ENCODE measurements around the gene BCR.
A peak's percentile ranks its signal among the peaks of the same experiment; 100 is the strongest.
"Not testable (repeated sequence)": the region's sequence is repeated elsewhere in the genome, so short reads cannot be mapped to it uniquely, and the experiment has no call there.

The BCR gene

DNA sequence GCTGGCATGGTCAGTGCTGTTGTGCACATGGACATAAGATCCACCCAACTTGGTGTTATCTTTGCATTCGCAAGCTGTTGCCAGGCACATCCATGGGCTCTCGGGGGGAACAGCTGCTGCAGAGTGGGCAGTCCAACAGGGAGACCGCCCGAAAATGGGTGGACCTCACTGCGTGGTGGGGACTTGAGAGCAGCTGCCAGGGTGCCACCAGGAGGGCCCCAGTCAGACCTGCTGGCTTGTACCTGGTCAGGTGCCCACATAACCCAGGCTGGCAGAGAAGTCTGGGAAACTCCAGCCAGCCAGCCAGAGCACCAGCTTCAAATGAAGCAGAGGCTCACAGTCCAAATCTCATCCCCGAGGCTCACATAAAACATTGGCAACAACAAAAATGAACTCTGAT is 120.2 kb downstream of the BCR start:
- no peak for DNase-seq

DNA sequence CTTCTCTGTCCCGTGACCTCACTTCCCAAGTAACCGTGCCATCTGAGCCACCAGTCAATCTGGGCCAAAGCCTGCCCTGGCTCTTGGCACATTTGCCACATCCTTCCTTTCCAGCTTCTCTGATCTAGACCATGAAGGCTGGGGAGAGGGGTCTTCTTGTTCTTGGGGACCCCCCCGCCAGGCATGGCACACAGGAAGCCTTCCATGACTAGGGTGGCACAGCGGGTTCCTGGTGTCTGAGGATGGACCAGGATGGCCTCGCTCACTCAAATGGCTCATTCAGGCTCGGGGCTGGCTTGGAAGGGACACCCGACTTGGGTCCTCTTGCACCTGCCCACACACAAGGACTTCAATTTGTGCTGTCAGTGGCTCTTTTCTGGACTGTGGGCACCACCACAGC is 121.3 kb downstream of the BCR start:
- no peak for DNase-seq

DNA sequence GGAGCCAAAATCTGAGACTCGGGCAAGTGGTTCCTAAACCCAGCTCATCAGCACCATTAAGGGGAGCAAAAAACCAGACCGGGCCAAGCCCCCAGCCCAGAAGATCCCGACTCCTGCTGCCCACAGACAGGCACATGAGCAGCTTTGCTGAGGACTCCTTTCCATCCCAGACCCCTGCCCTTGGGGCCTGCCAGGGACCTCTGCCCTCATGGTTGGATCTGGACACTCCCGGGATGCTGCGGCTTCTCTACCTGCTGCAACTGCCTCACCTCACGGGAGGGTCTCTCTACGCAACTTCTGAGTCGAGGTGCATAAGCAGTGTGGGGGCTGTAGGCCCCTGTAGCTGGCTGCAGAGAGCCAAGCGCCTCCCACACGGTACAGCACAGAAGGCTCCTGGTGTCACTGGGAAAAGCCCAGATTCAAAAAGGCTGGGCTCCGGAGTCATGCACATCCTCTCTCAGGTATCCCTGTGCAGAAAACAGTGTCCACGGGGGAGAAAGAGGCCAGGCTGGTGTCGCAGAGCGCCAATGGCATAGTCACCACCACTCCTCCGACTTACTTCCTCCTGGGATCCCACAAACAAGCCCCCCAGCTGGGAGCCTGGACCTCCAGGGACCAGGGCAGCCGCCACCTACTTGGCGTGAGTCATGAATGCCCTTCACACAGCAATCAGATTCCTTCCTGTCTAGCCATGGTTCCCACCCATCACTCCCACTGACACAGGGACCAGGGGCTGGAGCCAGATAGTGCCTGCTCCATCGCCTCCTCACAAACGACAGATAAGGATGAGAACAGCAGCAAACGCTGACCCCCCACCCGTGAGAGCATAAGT is 122.1 kb downstream of the BCR start:
- DNase-seq, result no peak

DNA sequence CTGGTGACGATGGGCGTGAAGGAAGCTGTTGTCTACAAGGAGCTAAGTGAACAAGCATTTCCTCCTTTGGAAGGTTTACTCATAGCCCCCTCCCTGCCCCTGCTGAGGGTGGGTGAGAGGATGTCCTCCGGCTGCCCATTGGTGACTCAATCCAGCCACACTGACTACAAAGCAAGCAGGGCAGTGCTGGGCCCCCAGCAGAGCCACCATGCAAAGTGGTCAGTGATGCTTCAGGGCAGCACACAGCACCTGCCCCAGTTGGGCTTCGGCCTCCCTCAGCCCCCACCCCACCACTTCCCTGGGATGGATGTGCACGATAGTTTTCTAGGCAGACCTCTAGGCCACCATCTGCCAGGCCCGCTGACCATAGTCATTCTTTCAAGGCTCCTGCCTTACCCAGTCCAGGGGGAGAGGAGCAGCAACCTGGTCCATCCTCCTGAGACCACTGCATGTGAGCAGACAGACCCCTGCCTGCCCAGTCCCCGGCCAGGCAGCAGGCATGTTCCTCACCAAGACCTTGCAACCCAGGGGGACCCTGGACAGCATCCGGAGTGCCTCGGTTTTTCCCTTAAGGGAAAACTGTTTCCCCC is 125.1 kb downstream of the BCR start:
- DNase-seq, result no peak

DNA sequence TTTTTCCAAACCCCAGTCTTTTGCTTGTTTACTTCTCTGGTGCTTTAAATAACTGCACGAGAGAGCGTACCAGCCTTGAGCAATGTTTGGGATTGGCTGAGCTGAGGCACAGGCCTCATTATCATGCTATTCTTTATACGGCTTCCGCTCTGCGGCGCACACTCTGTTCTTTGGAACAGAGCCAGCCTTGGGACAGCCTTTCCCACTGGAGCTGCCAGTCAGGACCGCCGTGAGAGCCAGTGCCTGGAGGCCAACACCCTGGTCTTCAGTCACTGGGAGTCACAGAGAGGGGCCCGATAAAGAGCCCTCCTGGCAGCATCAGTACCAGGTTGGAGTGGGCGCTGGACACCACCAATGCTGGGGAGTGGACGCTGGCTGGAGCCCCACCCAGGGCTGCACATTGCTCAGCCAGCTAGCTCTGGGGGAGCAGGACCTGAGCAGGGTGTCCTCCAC is 125.6 kb downstream of the BCR start:
- DNase-seq, result no peak

DNA sequence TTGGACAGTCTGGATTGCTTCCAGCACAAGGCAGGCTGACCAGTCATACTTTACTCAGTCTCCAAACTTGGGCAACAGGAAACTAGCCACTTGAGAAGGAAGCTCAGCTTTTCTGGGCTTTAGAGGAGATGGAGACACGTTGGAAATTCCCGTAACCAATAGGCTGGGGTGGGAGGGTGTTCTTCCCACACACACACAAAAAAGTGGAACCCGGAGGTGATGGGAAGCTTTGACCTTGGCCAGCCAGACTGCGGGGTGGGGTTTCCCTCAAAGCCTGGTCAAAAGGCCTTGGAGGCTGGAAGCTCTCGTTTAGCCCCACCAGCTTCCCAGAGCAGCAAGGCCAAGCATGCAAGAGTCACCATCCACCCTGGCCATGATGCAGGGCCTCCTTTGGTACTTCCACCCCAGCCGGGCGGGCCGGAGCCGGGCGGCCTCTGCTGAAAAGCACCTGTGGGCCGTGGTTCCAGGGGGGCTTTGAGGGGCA is 126.2 kb downstream of the BCR start:
- no peak for DNase-seq

DNA sequence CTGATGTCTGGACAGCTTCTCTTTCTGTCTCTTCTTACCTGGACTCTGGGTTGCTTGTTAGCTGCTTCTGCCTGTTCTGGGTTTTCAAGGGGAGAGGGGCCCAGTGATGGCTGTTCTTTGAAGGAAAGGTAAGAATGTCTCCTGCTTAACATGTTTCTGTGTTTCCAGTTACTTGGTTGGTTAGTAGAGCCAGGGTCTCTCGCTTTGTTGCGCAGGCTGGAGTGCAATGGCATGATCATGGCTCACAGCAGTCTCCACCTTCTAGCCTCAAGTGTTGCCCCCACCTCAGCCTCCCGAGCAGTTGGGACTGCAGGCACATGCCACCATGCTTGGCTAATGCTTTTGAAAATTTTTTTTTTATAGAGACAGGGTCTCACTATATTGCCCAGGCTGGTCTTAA is 126.6 kb downstream of the BCR start:
- DNase-seq, result no peak

DNA sequence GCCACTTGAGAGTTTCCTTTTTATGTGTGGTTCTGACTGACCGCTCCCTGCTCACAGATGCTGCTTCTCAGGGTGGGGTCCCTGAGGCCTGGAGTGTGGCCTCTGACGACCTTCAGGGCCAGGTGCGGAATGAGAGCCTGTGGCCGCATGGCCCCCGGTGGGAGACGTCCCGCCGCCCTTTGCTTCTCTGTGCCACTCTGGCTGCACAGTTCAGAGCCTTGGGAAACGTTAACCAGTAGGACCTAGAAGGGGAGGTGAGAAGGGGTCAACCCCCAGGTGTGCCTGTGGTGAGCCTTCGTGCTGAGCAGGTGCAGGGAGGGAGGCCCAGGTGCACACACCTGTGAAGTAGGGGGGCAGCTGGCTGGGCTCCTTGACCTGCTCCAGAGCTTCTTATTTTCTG is 127.2 kb downstream of the BCR start:
- DNase-seq, result not testable (repeated sequence)

DNA sequence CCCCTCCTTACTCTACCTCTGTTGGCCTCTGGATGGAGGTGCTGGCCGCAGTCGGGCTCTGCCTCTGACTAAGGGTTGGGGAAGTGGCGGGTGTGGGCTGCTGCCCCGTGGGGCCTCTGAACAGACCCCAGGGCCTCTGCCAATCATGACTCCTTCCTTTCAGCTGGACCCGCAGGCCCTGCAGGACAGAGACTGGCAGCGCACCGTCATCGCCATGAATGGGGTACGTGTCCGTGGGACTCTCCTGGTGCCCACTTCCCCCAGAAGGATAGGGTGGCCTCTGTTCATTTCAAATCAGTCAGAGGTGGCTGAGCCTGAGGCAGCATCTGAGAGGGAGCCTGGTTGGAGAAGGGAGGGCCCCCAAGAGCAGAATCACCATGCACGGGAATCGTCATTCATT is 129.0 kb downstream of the BCR start:
- DNase-seq, result not testable (repeated sequence)

DNA sequence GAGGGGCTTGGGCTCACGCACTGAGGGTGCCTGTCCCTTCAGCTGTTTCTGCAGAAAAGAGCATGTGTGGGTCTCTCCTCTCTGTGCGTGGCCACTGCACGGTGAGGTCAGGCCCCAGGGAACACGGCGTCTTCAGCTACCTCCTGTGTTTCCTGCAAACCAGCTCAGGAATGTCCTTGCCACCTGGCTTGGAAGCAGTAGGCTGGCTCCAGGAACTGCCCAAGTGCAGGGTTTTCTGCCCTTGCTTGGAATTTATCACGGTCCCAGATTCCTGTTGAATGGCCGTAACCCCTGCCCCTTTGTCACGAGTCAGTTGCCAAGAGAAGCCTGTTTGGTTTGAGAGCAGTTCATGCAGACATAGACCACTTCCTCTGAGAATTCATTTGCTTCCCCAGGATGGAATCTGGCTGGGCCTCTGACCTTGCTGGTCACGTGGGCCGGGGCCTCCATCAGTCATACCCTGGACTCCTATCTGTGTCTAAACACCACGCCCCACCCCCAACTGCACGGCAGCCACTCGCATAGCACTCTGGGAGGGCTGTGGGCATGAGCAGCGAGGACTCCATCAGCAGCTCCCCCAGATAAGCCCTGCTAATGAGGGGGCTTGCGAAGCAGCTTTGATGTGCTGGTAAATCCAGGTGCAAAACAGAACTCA is 130.3 kb downstream of the BCR start:
- peak; percentile 20 for DNase-seq

DNA sequence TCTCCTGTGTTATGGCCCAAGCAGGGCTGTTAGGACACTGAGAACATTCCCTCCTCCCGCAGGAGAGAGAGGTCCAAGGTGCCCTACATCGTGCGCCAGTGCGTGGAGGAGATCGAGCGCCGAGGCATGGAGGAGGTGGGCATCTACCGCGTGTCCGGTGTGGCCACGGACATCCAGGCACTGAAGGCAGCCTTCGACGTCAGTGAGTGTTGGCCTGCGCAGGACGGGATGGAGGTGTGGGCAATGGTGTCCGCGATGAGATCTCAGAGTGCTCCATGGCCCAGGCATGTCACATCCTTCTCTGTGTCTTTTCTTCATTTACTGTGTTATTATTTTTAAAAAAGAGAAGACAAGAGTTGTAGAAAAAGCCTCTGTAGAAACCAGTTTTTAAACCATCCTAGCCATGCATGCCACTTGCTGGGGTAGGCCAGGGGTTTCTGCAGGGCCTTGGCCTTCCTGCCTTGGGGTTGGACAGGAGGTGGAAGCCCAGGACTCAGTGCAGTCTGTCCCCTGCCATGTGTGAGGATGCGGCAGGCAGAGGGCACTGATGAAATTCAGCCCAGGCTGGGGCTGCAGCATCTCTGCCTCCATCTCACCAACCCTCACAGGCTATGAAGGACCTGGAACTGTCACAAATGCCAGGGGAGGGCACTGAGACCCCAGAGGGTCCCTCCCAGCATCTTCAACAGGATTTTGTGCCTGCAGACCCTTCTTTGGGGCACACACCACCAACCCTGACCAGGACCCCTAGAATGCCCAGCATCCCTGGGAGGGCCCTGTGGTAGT is 131.5 kb downstream of the BCR start:
- DNase-seq, result peak; percentile 36

DNA sequence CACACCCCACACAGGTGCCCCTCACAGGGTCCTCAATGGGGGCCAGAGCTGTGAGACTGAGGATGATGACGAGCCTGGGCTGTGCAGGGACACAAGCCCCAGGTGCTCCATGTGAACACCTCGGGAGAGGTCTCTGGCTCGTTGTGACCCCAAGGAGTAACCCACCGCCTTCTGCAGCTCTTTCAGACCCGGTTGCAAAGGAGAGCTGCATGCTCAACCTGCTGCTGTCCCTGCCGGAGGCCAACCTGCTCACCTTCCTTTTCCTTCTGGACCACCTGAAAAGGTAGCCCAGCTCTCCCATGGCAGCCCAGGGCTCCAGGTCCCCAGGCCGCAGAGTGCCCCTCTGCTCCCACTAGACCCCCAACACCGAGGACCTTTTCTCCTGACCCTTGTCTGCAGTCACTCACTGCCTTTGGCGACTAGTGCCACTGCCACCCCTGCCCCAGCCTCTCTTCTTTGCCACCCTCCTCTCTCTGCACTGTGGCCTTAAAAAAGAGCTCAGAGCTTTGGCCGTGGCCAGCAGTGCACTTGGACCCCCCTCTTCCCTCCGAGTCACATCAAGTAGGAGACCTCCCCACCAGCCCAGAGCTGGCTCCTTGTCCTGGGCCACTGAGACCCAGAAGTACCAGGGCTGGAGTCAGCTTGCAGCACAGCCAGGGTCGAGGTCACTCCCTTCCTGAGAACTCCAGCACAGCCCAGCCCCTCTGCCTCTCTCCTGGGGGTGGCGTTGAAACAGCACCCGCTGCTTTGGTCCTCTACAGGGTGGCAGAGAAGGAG is 133.7 kb downstream of the BCR start:
- peak; percentile 40 for DNase-seq

DNA sequence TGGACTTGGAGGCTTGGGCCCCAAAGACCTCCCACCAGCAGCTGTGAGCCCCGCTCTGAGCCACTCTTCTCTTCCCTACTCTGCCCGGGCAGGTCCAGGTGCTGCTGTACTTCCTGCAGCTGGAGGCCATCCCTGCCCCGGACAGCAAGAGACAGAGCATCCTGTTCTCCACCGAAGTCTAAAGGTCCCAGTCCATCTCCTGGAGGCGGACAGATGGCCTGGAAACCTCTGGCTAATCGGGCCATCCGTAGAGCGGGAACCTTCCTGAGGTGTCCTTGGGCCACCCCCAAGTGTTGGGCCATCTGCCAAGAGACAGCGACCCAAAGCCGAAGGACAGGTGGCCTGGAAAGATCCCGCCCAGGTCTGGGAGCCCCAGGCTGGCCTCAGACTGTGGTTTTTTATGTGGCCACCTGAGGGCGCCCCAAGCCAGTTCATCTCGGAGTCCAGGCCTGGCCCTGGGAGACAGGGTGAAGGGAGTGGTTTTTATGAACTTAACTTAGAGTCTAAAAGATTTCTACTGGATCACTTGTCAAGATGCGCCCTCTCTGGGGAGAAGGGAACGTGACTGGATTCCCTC is 135.1 kb downstream of the BCR start:
- peak; percentile 78 for DNase-seq

DNA sequence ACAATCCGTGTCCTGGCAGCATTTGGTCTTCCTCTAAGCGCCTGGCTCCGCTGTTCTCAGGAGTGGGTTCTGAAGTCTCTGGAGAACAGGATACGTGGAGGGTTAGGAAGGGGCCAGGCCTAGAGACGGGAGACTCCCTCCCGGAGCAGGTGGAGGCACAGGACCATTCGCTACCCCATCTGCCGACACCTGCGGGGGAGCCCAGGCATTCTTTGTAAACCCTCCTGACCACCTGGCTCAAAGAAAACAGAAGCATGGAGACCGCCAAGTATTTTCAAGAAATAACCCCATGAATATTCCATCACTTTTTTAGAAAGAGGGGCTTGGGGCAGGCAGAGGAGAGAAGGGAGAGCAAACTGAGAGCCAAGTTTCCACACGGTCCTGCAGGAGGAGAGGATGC is 136.3 kb downstream of the BCR start:
- DNase-seq, result not testable (repeated sequence)

DNA sequence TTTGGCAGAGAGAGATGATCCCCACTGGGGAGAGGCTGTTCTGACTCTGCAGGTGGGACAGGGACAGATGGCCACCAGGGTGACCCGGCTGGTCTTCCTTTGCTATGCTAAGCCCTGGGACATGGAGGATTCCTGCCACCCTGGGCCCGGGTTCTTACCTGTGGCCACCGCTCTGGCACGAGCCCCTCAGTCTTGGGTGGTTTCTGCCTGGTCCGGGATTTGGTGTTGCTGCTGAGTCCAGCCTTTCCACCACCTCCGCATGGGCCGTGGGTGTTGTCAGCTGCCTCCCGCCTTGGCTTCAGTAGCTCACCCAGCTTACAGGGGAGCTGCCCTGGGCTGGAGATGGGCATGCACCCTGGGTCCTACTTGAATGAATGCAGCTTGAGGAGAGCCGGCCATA is 138.0 kb downstream of the BCR start:
- not testable (repeated sequence) for DNase-seq

DNA sequence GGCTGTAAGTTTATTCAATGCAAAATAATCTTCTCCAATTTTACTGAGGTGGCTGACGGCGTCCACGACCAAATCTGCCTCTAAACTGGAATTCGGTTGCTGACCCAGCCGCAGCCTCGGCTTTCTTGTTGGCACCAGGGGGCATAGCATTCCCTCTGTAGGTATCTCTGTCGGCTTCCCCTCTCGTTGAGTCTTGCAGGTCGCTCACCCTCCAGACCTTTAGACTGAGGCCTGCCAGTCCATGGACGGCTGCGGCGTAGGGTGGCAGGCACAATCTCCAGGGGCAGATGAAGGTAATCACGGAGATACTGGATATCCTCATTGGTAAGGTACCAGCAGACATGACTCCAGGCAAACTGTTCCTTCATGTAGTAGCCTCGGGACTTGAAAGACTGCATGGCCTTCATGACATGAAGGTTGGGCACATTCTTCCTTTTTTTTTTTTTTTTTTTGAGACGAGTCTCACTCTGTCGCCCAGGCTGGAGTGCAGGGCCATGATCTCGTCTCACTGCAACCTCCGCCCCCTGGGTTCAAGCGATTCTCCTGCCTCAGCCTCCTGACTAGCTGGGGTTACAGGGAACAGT is 142.3 kb downstream of the BCR start:
- not testable (repeated sequence) for DNase-seq

DNA sequence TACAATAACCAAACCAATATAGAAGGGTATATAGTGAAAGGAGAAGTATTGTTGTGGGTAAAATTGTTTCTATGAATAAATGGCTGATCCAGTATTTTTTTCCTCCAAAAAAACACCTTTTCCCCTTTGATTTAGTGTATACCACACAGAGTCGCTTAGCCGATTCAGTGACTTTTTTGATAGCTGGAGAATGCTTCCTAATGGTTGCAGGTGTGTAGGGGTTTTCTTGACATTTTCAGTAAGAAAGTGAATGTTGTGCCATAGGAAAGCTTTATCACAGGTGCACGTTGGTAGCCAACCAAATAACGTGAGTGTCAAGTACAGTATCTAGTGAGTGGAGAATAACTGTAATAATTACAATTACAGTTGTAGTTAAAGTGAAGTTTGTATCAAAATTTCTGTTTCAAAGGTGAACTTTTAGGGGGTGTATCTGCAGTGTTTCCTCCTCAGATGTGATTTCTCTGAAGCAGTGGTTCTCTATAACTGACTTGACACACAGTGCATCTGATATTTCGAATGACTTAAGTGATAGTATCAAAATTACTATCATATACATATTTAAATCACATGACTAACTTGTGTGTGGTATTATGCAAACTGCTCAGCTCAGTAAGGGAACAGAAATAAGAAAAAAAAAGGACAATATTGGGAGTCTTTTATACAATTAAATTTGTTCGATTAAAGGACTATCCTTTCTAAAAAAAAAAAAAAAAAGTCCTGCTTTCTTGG is 143.8 kb downstream of the BCR start:
- not testable (repeated sequence) for DNase-seq

DNA sequence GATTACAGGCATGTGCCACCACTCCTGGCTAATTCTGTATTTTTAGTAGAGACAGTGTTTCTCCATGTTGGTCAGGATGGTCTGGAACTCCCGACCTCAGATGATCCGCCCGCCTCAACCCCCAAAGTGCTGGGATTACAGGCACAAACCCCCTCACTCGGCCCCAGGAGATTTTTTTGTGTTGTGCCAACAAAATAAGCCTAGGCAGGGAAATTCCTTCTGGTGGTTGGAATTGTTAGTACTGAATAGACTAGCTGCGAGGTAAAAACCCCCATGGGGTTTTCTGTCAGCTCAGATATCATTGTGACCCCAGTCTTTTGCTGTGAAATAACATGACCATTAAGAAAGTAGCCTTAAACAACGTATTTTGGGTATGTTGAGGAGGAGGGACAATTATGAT is 144.9 kb downstream of the BCR start:
- DNase-seq, result no peak

DNA sequence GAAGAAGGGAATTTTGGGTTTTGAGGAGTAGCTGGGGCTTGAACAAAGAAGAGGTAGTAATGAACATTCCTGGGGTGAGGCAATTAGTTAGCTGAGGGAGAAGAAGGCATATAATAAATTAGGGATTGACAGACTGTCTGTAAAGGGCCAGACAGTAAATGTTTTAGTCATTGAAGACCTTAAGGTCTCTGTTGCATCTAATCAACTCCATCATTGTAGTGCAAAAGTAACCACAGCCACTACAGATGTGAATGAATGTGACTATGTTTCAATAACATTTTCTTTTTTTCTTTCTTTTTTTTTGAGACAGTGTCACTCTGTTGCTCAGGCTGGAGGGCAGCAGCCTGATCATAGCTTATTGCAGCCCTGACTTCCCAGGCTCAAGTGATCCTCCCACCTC is 153.5 kb downstream of the BCR start:
- DNase-seq, result not testable (repeated sequence)

DNA sequence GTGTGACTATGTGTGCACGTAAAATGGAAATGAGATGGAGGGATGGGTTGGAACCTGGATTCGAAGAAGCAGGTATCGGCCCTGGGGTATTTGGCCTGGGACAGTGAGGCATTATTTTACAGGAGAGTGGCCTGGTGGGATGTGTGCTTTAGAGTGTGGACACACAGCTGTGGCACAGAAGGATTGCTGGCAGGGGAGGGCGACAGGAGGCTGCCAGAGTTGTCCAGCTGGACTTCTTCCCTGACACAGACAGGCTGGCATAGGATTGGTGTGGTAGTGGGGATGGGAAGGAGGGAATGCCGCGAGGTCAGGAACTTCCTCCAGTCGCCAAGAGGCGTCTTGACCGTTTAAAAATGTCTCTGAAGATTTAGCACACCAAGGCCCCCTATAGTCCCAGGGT is 157.4 kb downstream of the BCR start:
- DNase-seq, result not testable (repeated sequence)
